NCI-H128 (cell line): ENCODE results near the gene DNAJC17.

Experiments used
- DNase-seq: peaks from one replicate; lab custom pipeline; 2025; ENCODE audit not compliant: unreplicated experiment; lab: John Stamatoyannopoulos, UW

The DNAJC17 gene

DNA sequence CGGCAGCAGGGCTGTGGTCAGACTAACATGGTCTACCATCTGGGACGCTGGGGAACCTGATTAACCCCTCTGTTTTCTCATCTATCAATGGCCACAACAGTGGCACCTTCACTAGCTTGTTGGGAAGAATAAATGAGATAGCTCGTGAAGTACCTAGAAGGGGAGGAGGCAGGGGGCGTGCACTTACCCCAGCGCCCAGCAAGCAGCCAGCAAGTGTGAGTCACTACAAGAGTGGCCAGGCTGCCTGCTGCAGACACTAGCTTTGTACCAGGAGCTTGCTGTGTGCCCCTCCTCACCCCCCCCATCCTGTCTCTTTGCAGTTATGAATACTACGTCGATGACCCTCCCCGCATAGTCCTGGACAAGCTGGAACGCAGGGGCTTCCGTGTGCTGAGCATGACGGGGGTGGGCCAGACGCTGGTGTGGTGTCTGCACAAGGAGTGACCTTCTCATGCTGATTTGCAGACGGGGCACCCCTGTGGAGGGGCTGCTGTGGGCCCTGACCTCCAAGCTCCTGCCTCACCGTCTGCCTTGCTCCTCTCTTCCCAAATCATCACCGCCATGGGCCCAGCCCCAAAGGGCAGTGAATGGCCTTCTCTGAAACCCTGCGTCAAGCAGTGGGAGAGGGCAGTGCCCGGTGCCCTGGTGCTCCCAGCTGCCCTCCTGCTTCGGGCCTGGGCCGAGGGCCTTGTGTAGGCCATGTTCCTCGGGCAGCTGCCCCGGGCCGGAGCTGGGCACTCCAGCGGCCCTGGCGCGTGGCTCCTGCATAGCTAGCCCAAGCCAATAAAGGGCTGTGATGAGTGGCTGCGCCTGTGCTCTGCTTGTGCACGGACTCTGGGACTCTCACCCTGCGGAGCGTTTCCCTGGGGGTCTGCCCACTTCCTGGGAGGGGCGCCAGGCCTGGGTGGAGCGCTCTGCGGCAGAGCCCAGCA, 40.1 kb downstream of the DNAJC17 start:
- DNase-seq: no peak

DNA sequence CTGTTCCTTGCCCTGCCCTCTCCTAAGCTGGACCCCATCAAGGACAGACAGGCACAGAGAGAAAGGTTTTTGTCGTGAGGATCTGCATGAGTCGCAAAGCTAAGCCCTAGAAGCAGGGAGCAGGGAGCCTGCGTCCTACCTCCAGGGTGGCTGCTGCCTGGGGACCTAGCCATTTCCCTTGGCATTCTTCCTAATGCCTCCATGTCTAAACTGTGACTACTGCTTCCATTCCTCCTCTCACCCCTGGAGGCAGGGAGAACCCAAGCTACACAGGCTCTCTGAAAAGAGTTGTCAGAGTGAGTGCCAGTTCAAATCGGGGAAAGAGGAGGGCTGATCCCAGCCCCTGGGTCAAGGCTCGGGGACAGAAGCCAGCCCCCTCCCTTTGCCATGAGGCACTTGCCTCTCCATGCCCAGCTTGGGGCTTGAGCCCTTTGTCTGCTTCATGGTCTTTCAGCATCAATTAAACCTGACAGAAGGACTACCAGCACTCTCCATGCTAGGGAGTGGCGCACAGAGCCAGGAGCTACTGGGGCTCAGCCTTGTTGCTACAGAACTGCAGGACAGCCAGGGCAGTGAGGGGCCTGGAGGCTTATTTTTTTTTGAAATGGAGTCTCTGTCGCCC, 41.0 kb downstream of the DNAJC17 start:
- no peak for DNase-seq

DNA sequence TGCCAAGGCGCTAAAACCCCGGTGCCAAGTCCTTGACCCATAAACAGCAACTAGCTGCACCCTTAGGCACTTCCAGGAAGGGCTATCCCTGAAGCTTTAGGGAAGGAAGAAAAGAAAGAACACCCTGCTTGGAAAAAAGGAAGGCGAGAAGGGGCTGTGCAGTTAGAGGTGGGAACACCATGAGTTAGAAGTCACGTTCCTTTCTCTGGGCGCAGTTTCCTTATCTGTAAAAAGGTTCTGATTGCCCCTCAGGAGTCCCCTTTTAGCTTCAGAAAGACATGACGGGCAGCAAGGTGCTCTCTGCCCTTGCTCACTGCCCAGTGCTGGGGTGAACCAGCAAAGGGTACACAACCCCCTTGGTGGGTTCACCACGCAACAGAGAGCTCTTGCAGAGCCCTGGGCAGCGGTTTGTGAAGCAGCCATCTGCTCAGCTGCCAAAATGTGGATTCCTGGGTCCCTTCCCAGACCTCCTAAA, 42.6 kb downstream of the DNAJC17 start:
- DNase-seq: no peak

DNA sequence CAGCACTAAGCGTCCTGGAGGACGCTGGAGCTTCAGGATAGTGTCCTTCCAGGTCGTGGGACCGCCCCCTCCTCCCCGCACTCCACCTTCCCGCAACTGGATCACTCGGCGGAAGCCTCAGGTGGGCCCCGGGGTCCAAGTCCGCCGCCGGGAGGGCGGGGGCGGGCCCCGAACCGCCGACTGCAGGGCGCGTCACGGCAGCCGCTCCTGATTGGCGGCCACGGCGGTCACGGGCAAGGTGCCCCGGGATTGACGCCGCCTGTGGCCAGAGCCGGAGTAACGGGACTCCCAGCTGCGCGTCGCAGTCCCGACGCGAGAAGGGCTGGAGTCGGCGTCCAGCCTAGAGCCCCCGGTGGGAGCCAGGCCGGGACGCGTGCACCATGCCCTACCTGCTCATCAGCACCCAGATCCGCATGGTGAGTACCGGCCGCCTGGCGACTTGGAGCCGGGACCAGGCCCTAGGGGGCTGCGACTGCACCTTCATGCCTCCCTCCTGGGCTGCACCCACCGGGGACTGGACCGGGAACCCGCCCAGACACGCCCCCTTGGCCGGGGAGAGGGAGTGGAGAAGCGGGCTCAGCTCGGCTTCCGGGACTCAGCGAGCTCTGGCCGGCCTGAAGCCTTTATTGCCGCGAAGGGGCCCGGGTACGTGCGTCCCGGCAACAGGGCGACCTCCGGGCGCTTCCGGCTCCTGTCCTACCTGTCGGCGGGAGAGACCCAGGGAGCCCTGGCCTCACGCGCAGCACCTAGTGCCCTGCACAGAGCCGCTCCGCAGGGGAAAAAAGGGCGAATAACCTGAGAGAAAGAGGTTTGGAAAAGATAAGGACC, 43.3 kb downstream of the DNAJC17 start, which contains the start of gene GCHFR:
GCHFR (plus strand) TSS at position 268 of the 828 bp plus-strand sequence; CDS start at position 381, 113 bp downstream.
- no peak for DNase-seq

DNA sequence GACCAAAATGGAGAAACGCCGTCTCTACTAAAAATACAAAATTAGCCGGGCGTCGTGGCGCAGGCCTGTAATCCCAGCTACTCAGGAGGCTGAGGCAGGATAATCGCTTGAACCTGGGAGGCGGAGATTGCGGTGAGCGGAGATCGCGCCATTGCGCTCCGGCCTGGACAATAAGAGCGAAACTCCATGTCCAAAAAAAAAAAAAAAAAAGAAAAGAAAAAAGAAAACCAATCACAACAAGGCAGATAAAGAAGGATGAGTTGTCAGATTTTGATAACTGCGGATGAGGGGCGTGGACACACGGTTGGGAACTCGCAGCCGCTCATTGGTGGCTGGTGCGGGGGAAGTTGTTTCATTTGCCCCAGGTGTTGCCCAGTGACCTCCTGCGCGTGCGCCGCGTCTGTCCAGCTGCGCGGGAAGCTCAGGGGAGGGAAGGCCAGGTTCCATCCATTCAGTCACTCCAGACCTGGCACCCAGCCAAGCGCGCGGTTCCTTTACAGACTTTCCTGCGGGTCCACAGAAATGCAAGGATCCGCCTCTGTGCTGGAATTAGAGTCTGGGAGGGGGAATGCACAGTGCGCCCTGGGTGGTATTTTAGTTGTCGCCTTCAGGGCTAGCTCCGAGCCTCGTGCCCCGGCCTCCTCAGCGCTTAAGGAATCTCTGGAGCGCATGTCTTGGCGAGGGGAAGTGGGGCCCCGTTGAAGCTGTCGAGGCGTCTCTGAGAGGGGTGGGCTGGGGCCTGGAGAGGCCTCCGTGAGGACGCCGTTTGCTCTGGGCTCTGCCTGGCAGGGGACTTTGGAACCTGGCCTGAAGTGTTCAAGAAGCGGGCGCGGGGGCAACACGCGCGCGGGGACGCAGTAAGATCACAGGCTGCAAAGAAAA, 44.1 kb downstream of the DNAJC17 start:
- DNase-seq: no peak

DNA sequence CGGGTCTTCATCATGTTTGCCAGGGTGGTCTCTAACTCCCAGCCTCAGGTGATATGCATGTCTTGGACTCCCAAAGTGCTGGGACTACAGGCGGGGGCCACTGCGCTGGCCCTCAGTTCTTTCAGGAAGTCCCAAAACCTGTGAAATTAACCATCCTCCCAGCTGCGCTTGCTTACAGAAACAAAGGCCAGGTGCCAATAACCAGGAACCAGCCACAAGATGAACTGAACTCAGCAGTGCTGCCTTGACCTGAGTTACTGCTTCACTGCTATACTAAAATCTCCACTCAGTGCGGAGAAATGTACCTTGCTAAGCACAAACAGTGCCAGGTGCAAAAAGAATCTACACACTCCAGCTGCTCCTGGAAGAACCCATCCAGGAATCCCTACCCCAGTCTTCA, 47.3 kb downstream of the DNAJC17 start:
- no peak for DNase-seq

DNA sequence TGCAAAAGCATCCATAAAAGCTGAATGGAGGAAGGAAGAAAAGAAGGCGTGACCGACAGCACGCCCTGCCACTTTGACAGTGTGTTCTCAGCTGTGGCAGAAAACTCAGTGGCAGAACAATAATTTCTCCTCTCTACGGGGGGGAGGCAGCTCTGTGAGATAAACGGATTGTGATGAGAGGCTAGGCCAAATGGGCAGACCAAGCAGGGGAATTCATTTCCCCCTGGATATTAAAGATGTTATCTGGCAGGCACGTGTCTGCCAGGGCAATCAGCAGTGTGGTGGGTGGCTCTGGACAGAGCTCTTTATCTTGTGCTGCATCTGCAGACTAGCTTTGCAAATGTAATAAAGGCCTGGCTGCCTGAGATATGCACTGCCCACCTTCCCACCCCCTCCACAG, 50.3 kb downstream of the DNAJC17 start:
- no peak for DNase-seq

DNA sequence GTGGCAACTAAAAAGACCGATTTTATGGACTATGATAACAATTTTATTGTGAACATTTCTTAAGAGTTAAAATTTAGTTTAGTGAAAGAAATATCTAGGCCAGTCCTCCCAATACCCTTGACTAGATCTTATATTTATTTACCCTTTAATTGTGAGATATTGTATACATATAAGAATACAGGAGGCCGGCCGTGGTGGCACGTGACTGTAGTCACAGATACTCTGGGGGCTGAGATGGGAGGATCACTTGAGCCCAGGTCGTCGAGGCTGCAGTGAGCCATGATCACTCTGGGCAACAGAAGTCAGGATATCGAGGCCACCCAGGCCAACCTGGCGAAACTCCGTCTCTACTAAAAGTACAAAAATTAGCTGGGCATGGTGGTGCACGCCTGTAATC, 51.5 kb downstream of the DNAJC17 start:
- no peak for DNase-seq

DNA sequence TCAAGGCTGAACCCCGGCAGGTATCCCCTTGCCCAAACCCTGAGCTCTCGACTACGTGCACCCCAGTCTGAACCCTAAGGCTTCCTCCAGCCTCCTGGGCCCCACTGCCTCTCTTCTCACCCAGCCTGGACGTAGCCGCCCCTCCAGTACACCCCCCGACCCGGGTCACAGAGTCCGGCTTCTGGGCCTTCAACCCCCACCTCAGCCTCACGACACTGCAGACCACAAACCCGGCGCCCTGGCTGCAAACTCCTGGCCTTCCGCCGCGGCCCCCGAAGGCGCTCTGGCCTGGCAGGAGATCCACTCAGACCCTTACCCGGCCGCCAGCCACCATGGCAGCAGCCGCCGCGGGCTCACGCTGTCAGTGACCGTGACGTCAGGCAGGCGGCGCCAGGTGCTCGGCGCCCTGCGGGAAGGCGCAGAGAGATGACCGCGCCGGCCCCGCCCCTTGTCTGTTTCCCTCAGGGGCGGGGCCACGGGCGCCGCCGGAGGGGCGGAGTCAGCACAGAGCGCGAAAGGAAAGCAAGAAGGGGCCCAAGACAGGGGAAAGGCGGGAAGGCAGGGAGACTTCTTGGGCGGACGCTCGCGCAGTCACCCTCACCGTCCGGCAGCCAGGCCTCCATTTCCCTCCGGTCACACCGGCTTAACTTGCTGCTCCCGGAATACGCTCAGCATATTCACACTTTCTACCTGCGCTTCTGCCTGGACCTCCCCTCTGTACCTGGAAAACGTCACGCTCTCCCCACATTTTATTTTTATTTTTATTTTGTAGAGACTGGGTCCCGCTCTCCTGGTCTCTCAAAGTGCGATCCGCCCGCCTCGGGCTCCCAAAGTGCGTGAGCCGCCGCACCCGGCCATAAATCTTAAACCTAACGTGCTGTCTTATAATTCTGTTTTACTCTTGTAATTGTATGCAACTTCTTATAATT, 52.1 kb downstream of the DNAJC17 start, which contains the start of gene RMDN3:
RMDN3 (minus strand) TSS at position 372 of the 929 bp plus-strand sequence. CDS start 471 bp downstream, outside the sequence.
- DNase-seq: peak; percentile 74

DNA sequence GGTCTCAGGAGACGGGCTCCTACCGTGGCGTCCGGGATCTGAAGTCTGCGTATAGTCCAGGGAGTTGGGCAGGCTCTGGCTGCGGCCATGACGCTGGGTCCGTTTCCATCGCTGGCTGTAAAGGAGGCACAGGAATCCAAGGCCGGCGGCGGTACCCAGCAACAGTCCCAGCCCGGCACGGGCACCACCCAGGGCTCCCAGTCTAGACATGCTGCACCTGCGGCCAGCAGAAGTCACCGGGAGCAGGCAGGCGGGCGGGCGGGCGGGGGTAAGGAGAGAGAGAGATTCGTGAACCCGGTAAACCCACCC, 52.7 kb downstream of the DNAJC17 start:
- DNase-seq: no peak

DNA sequence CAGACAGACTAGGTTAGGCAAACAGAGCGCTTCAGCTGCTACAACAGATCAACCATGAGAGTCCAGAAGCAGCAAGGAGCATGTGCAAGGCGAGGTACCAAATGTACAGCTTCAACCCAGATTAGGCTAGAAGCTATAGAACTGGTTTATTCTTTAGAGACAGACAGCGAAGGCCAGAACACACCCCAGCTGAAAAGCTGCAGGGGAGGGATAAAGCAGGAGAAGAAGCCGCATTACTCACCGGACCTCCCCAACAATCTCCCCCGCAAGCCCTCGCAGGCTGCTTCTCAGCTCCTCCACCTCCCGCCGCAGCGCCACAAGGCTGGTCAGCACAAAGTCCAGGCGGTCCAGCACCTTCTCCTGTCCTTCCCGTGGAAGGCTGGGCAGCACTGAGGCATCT, 55.5 kb downstream of the DNAJC17 start:
- no peak for DNase-seq

DNA sequence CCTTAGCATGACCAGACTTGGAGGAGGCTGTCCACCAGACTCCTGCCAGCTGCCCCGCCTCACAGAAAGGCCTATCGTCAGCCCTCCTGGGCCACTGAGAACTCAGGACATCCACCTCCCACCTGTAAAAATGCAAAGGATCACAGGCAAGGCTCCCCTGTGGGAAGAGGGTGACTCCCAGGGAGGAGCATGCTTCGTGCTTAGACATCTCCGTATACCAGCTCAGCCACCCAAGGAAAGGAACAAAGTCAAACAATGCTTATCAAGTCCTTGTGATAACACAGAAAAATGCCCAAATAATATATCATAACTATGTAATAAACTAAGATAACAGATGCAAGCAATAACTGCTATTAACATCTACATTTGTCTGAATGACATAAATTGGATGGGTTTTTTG, 56.4 kb downstream of the DNAJC17 start:
- no peak for DNase-seq

DNA sequence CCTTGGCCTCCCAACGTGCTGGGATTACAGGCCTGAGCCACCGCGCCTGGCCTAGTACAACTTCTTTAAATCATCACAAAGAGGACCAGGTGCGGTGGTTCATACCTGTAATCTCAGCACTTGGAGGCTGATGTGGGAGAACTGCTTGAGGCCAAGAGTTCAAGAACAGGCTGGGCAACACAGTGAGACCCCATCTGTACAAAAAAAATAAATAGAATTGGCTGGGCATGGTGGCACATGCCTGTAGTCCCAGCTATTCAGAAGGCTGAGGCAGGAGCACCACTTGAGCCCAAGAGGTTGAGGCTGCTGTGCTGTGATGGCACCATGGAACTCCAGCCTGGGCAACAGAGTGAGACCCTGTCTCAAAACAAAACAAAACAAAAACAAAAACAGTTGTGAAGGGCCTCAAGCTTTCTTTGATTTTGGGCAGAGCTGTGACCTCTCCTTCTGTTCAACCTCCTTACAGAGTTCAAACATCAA, 58.1 kb downstream of the DNAJC17 start:
- no peak for DNase-seq

DNA sequence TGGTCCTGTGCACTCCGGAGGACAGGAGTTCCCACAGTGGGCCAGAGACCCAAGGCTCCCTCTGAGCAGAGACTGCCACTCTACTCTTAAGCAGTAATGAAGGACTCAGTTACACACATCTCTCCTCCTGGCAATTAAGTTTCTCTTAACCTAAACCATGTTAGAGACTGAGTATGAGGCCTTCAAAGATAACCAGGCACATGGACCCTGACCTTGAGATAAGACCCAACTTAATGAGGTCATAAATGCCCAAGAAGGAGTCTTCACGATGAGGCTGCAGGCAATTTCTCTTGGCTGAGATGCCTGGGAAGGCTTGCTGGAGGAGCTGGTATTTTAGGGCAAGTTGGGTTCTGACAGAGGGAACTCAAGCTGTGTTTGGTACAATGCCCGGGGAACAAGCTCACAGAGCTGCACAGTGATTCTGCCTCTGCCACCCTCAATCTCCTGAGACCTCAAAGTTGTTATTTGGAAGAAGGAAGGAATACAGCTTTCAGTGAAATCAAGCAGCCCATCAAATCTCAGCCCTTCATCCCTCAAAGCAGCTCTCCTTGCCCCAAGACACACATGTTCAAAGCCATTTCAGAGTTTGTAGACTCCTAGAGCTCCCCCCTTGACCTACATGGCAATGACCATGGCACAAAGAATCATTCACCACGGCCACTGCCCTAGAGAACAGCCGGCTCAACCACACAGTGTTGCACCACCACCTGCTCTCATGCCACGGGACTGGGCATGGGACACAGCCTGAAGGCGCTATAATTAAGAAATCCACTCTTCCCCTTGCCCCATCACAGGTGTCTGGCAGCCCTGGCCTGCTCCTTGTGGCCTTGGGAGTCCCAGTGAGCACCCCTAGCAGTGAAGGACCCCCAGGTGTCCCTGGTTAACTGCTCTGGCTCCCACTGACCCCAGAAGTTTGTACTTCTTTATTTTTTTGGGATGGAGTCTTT, 59.3 kb downstream of the DNAJC17 start:
- no peak for DNase-seq

DNA sequence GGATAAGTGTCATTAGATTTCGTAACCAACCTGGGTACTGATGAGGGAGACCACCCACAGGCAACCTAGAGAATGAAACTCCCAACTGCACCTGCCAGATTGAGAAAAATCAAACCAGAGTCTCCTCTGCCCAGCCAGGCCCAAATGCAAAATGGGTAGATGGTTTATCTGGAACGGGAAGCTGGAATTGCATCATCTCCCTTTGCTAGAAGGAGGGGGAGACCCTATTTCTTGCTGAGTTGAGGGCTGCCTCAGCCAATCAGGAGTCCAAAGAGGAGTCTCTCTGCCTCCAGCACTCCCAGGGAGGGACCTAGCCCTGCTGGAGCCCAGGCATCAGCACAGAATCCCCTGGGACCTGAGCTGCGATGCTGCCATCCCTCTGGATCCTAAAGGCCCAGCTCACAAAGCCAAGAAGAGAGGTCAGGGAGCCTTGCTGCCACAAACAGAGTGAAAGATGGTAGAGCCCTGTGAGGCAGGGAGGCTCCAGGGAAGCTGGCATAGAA, 60.3 kb downstream of the DNAJC17 start:
- DNase-seq: no peak

DNA sequence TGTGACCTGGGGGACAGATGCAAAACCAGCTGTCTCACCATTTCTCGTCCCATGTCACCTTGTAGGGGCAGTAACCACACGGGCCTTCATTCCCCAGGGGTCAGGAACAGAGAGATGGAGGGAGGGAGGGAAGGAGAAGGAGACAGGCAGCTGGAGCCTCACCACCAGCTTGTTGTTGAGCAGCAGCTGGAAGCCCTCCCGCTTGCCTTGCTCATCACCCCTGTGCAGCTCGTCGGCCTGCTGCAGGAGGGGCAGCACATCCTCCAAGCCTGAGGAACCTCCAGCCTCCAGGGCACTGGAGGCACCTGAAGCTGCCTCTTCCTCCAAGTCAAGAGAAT, 62.5 kb downstream of the DNAJC17 start:
- DNase-seq: no peak

DNA sequence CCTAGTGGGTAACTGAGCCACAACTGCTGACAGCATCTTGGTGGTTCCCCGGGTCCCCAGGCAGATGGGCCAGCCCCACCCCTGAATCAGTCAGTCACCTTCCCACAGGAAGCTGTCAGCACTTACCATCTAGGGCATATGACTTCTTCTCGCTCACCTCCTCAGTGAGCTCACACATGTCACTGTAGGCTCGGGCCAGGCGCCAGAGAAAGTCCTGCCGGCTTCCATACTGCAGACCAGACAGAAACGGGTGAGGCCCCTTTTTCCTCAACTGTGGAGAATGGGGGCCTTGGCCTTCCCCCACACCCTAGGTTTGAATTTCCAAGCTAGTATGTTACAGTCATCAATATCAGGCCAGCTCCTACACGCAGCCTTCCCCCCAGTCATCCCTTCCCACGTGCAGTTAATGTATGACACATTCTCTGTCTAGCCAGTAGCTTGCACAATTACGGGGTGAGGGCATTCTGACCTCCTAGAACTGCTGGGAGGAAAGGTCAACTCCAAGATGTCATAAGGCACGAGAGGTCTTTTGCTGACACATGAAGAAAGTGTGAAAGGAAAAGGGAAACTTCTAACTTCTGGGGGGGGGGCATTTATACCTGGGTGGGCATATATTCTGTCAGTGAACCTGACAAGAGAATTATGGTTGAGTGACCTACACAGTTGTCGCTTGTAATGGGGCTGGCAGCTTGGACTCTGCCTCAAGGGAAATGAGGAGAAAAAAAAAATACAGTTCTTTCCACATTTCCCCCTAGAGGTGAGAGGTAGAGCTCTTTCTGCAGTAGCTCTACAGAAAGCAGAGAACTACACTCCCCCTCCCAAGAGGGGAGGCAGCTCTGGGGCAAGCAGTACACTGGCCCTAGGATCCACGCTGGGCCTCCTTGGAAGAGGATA, 63.1 kb downstream of the DNAJC17 start:
- DNase-seq: no peak
